ENCODE results near the gene UNC45B.
"Not testable (repeated sequence)": the region's sequence is repeated elsewhere in the genome, so short reads cannot be mapped to it uniquely, and the experiment has no call there.

Gene UNC45B

DNA sequence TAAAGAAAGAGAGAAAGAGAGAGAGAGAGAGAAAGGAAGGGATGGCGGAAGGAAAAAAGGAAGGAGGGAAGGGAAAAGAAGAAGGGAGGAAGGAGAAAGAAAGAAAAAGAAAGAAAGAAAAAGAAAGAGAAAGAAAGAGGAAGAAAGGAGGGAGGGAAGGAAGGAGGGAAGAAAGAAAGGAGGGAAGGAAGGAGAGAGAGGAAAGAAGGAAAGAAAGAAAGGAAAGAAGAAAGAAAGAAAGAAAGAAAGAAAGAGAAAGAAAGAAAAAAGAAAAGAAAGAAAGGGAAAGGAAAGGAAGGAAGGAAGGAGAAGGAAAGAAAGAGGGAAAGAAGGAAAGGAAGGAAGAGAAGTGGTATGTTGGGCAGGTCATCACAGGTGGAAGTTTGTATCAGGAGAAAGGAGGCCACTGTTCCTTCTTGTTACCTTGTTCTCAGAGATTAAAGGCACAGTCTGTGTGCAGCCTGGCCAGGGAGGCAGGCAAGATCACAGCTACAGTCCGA, 27.3 kb downstream of the UNC45B start:
- H3K4me3 ChIP-seq (ENCODE audit: low read length), result no peak overlapping the region
- TF ChIP-seq ZNF274 (IDR thresholded peaks at IDR 0.05; ENCODE audit: low read depth, low read length), result no peak

DNA sequence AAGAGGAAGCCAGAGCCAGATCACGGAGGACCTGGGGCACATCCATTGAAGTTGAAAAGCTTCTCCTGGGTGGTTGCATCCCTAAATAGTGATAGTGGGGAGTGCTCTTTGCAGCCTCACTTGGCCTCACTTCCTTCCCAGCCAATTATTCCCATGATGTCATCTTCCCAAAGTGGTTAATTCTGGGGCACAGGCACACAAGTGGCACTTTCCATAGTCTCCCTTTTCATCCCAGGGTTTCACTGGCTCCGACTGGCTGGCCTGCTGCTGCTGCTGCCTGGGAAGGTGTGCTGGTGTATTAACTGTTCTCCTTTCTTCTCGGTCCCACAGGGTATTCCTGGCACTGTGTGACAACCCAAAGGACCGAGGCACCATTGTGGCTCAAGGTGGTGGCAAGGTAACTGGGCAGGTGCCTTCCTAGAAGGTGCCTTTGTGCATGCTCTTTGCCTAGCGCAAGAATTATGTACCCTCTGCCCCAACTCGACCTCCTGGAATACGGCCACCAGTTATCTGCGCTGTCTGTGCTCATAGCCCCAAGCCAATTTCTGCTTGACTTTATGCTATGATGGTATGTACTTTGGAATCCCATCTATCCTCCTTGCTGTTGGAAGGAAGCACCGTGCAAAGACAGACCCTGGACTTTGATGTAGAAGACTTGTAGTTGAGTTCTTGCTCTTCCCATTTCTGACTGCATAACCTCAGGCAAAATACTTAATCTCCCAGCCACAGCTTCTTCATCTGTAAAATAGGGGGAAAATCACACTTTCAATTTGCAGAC, 28.2 kb downstream of the UNC45B start:
- H3K4me3 ChIP-seq (ENCODE audit: low read length), result no peak overlapping the region
- no peak for TF ChIP-seq ZNF274 (IDR thresholded peaks at IDR 0.05; ENCODE audit: low read depth, low read length)

DNA sequence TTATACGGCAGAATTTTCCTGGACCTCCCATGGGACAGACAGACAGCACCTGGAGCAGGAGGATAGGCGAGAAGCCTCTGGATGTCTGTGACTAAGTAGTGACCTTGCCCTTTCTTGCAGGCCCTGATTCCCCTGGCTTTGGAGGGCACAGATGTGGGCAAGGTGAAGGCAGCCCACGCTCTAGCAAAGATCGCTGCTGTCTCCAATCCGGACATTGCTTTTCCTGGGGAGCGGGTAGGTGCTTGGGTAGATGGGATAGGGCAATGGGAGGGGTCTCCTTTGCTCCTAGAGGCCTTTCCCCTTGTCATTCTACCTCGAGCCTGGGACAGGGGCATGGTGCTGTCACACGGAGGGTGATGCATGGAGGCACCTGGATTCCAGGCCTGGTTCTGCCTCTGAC, 29.3 kb downstream of the UNC45B start:
- H3K4me3 ChIP-seq (ENCODE audit: low read length), result no peak overlapping the region
- TF ChIP-seq ZNF274 (IDR thresholded peaks at IDR 0.05; ENCODE audit: low read depth, low read length), result no peak

DNA sequence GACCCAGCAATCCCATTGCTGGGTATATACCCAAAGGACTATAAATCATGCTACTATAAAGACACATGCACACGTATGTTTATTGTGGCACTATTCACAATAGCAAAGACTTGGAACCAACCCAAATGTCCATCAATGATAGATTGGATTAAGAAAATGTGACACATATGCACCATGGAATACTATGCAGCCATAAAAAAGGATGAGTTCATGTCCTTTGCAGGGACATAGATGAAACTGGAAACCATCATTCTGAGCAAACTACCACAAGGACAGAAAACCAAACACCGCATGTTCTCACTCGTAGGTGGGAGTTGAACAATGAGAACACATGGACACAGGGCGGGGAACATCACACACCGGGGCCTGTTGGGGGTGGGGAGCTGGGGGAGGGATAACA, 31.8 kb downstream of the UNC45B start:
- H3K4me3 ChIP-seq (ENCODE audit: low read length), result not testable (repeated sequence)

DNA sequence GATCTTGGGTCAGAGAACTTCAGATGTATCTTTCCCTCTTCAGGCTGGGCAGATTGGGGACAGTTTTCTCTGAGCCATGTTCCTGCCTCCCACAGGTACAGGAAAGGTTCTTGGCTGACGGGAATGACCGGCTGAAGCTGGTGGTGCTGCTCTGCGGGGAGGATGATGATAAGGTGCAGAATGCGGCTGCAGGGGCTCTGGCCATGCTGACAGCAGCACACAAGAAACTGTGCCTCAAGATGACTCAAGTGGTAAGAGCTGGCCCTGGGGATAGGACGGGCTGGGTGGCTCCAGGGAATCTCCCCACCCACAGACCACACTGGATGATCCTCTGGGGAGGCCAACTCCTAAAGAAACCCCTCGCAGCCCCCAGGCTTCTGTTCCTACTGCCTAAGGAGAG, 35.7 kb downstream of the UNC45B start:
- no peak for TF ChIP-seq ZNF274 (IDR thresholded peaks at IDR 0.05; ENCODE audit: low read depth, low read length)
- no peak overlapping the region for H3K4me3 ChIP-seq (ENCODE audit: low read length)

DNA sequence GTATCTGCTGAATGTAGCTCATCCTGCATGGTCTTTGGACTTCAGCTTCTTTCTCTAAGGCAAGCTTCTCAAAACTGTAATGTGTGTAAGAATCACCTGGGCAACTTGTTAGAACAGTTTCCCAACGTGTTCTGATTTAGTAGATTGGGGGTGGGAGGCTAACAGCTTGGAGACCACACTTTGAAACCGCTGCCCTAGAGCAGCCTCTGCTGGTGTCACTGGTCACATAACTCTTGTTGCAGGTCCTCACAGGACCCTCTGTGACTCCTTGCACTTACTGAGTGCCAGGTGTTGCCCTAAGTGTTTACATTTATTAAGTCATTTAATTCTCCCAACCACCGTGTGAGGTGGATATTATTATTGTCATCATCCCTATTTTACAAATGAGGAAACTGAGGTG, 36.7 kb downstream of the UNC45B start:
- H3K4me3 ChIP-seq (ENCODE audit: low read length), result no peak overlapping the region
- TF ChIP-seq ZNF274 (IDR thresholded peaks at IDR 0.05; ENCODE audit: low read depth, low read length), result no peak

DNA sequence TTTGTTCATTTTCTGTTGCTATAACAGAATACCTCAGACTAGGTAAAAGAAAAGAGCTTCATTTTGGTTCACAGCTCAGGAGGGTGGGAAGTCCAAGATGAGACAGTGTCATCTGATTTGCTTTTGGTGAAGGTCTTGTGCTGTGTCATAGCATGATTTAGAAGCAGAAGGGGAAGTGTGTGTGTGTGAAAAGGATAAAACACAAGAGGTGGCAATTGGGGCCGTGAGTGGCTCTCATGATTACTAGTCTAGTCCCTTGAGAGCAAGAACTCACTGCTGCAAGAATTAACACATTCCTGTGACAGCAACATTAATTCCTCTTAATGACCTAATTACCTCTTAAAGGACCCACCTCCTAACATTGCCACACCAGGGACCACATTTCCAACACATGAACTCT, 38.2 kb downstream of the UNC45B start:
- no peak overlapping the region for H3K4me3 ChIP-seq (ENCODE audit: low read length)
- TF ChIP-seq ZNF274 (IDR thresholded peaks at IDR 0.05; ENCODE audit: low read depth, low read length), result no peak

DNA sequence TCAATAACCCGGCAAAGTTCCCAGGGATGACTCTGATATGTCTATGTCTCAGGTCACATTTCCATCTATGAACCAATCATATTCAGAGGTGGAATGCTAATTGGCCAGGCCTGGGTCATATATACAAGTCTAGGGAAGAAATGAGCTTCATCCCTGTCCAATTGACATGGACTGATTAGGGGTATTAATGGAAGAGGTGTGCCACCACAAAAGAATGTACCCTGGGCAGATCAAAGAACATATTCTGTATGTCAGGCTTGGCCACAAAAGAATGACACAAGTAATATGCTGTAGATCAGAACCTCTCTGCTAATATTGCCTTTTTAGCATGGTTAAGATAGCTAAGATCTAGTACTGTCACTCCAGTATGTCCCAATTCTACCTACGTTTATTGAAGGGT, 39.9 kb downstream of the UNC45B start:
- TF ChIP-seq ZNF274 (IDR thresholded peaks at IDR 0.05; ENCODE audit: low read depth, low read length), result no peak

DNA sequence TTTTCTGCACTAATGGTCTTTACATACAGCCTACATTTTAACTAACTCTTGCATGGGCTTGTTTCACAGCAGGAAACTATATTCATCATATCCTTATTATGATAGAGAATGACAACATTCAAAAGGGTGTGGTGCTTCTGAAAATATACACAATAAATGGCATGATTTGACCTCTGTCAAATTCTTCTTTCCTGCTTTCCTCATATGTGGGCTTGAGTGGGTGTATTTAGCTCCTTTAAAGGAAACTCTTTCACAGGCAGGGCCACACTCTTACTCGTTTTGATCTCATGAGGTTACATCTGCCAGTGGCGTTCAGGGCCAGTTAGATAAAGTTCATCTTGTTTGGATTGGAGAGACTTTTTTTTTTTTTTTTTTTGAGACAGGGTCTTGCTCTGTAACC, 40.5 kb downstream of the UNC45B start:
- no peak overlapping the region for H3K4me3 ChIP-seq (ENCODE audit: low read length)
- no peak for TF ChIP-seq ZNF274 (IDR thresholded peaks at IDR 0.05; ENCODE audit: low read depth, low read length)

More for the DNA sequence above, 39.9 kb downstream of the UNC45B start:
- H3K4me3 ChIP-seq (ENCODE audit: low read length), result no peak overlapping the region

DNA sequence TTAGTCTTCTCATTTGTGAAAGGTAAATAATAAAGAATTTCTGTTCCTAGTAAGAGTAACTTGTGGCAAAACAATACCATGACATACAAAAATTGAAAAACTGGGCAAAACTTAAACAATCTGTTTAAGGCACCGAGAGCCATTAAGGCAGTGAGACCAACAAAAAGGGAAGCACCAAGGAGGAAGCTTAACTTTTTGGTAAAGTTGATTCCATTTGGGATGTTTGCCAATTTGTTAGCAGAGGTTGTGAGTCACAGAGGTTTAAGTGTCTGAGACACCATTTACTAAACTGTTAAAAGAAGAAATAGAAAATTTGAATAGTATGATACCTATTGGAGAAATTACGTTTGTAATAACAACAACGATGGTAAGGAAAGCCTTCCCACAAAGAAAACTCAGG, 41.7 kb downstream of the UNC45B start:
- TF ChIP-seq ZNF274 (IDR thresholded peaks at IDR 0.05; ENCODE audit: low read depth, low read length), result no peak
- H3K4me3 ChIP-seq (ENCODE audit: low read length), result no peak overlapping the region

DNA sequence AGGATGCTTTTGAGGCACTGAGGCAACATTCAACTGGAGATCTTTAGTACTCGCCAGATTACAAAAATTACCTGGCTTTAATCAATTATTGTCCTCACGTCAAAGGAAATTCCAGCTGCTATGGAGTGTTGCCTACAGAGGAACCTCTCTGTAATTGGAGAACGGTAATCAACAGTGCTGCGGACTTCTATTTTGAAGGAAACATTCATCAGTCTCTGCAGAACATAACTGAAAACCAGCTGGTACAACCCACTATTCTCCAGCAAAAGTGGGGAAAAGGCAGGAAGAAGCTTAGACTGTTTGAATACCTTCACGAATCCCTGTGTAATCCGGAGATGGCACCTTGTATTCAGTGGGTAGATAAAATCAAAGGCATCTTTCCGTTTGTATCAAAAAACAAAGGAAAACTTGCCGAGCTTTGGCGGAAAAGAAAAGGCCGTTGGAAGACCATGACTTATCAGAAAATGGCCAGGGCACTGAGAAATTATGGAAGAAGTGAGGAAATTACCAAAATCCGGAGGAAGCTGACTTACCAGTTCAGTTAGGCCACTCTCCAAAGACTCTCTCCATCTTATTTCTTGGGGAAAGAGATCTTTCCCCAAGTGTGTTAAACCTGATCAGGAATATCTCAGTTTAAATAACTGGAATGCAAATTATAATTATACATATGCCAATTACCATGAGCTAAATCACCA, 43.5 kb downstream of the UNC45B start:
- no peak overlapping the region for H3K4me3 ChIP-seq (ENCODE audit: low read length)
- TF ChIP-seq ZNF274 (IDR thresholded peaks at IDR 0.05; ENCODE audit: low read depth, low read length), result no peak

DNA sequence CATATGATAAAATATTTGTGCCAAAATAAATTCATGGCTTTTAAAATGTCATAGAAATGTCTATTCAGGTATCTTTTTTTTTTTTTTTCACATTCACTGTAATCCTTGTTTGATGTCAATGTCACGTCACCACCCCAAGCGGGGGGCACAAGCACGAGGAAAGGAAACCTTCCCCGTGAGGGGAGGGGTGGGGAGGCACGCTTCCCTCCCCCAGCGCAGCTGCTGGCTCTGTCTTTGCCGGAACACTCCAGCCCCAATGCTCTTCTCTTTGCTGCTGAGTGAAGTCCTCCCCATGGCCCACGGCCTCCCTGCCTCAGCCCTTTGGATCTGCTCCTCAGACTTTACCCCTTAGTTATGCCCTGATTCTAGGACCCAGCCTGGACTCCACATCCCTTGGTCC, 45.1 kb downstream of the UNC45B start:
- H3K4me3 ChIP-seq (ENCODE audit: low read length), result no peak overlapping the region
- TF ChIP-seq ZNF274 (IDR thresholded peaks at IDR 0.05; ENCODE audit: low read depth, low read length), result no peak

DNA sequence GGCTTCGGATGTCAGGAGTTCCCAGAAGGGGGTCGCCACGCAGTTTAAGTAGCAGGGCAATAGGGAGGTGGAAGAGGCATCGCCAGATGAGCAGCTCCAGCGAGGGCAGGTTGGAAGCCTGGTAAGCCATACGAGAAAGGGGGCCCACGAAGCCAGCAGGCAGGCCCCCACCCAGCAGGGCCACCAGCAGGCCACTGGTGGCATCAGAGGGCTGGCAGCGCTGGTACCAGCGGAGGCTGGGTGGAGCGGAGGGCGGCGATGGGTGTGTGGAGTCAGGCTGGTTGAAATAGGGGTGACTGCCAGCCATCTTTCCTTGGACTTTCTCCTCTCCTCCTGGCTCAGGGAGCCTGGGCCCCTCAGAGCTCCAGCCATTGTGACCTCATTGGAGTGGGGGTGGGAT, 46.4 kb downstream of the UNC45B start, which contains the start of gene SLC35G3:
TSS of gene SLC35G3 (minus strand) at position 393 of the 400 bp plus-strand sequence. CDS start at position 307, 86 bp downstream.
- H3K4me3 ChIP-seq (ENCODE audit: low read length), result not testable (repeated sequence)

DNA sequence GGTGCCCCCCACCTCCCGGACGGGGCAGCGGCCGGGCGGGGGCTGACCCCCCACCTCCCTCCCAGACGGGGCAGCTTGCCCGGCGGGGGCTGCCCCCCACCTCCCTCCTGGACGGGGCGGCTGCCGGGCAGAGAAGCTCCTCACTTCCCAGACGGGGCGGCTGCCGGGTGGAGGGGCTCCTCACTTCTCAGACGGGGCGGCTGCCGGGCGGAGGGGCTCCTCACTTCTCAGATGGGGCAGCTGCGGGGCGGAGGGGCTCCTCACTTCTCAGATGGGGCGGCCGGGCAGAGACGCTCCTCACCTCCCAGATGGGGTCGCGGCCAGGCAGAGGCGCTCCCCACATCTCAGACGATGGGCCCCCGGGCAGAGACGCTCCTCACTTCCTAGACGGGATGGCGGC, 47.4 kb downstream of the UNC45B start:
- H3K4me3 ChIP-seq (ENCODE audit: low read length), result not testable (repeated sequence)

DNA sequence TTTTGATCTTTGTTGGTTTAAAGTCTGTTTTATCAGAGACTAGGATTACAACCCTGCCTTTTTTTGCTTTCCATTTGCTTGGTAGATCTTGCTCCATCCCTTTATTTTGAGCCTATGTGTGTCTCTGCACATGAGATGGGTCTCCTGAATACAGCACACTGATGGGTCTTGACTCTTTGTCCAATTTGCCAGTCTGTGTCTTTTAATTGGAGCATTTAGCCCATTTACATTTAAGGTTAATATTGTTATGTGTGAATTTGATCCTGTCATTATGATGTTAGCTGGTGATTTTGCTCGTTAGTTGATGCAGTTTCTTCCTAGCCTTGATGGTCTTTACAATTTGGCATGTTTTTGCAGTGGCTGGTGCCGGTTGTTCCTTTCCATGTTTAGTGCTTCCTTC, 55.0 kb downstream of the UNC45B start:
- not testable (repeated sequence) for H3K4me3 ChIP-seq (ENCODE audit: low read length)
